Mesothelial cell of epicardium (in vitro differentiated cells): ENCODE measurements around the gene ARPC1A. TPM values are rescaled to one million over a fixed set of nuclear protein-coding genes. Genes with fewer than 3 reads are reported as not detected.
"Not testable (repeated sequence)": the region's sequence is repeated elsewhere in the genome, so short reads cannot be mapped to it uniquely, and the experiment has no call there.

Source experiments
- DNase-seq, 2 experiments: peaks; one replicate each; pipeline ENCODE4 v3.0.0; 2021; ENCODE audit warnings: low spot score in 2 of 2; ENCODE audit not compliant: unreplicated experiment in 2 of 2
- H3K27ac Mint-ChIP-seq: 2 replicates; pipeline ENCODE4 v1.8.0; 2021; ENCODE audit warnings: mixed read lengths
- H3K27me3 Mint-ChIP-seq: 2 replicates; pipeline ENCODE4 v1.8.0; 2021; ENCODE audit warnings: low read depth, mixed read lengths
- H3K36me3 Mint-ChIP-seq: 2 replicates; pipeline ENCODE4 v1.8.0; 2021; ENCODE audit warnings: mixed read lengths
- H3K4me1 Mint-ChIP-seq: 2 replicates; pipeline ENCODE4 v1.8.0; 2021; ENCODE audit warnings: mixed read lengths
- H3K4me3 Mint-ChIP-seq: 2 replicates; pipeline ENCODE4 v1.8.0; 2021; ENCODE audit warnings: mild to moderate bottlenecking, moderate library complexity, mixed read lengths
- H3K9me3 Mint-ChIP-seq: 2 replicates; pipeline ENCODE4 v1.8.0; 2021; ENCODE audit warnings: mixed read lengths
- total RNA-seq: library from RNA; stranded (reverse); gene quantifications from 3 replicates; pipeline ENCODE4 v1.2.1, GENCODE V29; 2021
- TF ChIP-seq, protein P1 (sequence below): fragments of 200-600 bp; sonication (generic); IDR thresholded peaks from one replicate; pipeline ENCODE4 v1.5.0; 2021; ENCODE audit warnings: antibody characterized with exemption; ENCODE audit not compliant: unreplicated experiment

The ARPC1A gene
- total RNA-seq, 1 donor from 2014 or later: 99.3 TPM

DNA sequence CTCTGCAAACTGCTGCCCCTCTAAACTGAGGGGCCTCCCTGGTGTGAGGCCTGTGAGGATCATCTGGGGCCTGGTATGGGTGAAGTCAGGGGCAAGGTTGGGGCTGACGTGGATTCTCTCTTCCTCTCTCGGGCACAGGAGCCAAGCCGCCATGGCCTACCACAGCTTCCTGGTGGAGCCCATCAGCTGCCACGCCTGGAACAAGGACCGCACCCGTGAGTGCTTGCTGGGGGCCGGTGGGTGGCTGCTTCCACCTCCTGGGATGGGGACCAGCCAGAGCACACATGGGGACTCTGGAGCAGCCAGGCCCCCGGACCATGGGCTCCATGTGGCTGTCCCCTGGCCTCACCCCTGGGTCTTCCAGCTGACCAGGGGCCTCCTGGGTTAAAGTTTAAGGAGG, 59.9 kb downstream of the ARPC1A start:
- DNase-seq: no peak
- H3K36me3 Mint-ChIP-seq: peaks cover 8% of the 10 kb centered on the region
- no peak overlapping the region for H3K4me3 Mint-ChIP-seq
- H3K4me1 Mint-ChIP-seq: no peaks in the 10 kb centered on the region
- H3K9me3 Mint-ChIP-seq: no peaks in the 10 kb centered on the region
- H3K27ac Mint-ChIP-seq: no peak overlapping the region
- TF ChIP-seq, protein P1, sequence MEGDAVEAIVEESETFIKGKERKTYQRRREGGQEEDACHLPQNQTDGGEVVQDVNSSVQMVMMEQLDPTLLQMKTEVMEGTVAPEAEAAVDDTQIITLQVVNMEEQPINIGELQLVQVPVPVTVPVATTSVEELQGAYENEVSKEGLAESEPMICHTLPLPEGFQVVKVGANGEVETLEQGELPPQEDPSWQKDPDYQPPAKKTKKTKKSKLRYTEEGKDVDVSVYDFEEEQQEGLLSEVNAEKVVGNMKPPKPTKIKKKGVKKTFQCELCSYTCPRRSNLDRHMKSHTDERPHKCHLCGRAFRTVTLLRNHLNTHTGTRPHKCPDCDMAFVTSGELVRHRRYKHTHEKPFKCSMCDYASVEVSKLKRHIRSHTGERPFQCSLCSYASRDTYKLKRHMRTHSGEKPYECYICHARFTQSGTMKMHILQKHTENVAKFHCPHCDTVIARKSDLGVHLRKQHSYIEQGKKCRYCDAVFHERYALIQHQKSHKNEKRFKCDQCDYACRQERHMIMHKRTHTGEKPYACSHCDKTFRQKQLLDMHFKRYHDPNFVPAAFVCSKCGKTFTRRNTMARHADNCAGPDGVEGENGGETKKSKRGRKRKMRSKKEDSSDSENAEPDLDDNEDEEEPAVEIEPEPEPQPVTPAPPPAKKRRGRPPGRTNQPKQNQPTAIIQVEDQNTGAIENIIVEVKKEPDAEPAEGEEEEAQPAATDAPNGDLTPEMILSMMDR: no peak
- H3K27me3 Mint-ChIP-seq: no peaks in the 10 kb centered on the region

DNA sequence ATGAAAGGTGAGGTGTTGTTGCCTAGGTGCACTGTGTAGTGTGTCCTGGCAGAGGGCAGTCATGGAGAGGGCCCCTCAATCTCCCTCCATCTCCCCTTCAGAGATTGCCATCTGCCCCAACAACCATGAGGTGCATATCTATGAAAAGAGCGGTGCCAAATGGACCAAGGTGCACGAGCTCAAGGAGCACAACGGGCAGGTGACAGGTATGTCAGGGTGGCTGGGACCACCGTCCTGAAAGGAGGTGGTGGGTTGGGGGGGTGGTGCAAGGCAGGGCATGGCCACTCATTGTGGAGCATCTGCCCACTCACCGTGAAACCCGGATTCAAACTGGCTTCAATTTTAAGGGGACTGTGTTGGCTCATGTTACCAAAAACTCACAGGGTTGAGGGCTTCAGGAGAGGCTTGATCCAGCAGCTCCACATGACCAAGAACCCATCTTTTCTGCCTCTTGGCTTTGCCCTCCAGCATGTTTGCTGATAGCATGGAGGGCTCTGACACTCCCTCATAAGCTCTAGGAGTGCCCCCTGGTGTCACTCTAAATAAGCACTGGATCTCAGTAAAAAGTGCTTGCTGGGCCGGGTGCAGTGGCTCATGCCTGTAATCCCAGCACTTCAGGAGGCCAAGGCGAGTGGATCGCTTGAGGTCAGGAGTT, 61.0 kb downstream of the ARPC1A start:
- no peaks in the 10 kb centered on the region for H3K27me3 Mint-ChIP-seq
- TF ChIP-seq, protein P1: no peak
- H3K4me1 Mint-ChIP-seq: no peaks in the 10 kb centered on the region
- no peak overlapping the region for H3K27ac Mint-ChIP-seq
- H3K9me3 Mint-ChIP-seq: no peaks in the 10 kb centered on the region
- no peak overlapping the region for H3K4me3 Mint-ChIP-seq
- no peak for DNase-seq
- H3K36me3 Mint-ChIP-seq: peaks cover 10% of the 10 kb centered on the region

DNA sequence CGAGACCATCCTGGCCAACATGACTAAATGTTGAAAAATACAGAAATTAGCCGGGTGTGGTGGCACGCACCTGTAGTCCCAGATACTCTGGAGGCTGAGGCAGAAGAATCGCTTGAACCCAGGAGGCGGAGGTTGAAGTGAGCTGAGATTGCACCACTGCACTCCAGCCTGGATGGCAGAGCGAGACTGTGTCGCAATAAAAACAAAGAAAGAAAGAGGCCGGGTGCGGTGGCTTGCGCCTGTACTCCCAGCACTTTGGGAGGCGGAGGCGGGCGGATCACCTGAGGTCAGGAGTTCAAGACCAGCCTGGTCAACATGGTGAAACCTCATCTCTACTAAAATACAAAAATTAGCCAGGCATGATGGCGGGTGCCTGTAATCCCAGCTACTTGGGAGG, 61.5 kb downstream of the ARPC1A start:
- H3K27ac Mint-ChIP-seq, DNase-seq, H3K9me3 Mint-ChIP-seq, H3K27me3 Mint-ChIP-seq, H3K4me3 Mint-ChIP-seq, H3K4me1 Mint-ChIP-seq: not testable (repeated sequence)
- H3K36me3 Mint-ChIP-seq: peaks cover 10% of the 10 kb centered on the region

DNA sequence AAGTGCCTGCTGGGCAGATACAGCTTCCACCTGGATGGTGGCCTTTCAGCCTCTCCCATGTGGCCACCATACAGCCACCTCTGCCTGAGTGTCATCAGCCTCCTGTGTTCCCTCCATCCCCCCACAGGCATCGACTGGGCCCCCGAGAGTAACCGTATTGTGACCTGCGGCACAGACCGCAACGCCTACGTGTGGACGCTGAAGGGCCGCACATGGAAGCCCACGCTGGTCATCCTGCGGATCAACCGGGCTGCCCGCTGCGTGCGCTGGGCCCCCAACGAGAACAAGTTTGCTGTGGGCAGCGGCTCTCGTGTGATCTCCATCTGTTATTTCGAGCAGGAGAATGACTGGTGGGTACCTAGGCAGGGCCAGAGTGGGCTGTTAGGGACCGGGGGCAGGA, 62.2 kb downstream of the ARPC1A start:
- Mint-ChIP-seq H3K36me3 (peaks cover 10% of the 10 kb centered on the region), H3K27ac (no peak overlapping the region), H3K9me3 (no peaks in the 10 kb centered on the region), H3K4me3 (no peak overlapping the region), H3K4me1 (peaks cover 2% of the 10 kb centered on the region), H3K27me3 (no peaks in the 10 kb centered on the region)
- TF ChIP-seq, protein P1: no peak
- no peak for DNase-seq

DNA sequence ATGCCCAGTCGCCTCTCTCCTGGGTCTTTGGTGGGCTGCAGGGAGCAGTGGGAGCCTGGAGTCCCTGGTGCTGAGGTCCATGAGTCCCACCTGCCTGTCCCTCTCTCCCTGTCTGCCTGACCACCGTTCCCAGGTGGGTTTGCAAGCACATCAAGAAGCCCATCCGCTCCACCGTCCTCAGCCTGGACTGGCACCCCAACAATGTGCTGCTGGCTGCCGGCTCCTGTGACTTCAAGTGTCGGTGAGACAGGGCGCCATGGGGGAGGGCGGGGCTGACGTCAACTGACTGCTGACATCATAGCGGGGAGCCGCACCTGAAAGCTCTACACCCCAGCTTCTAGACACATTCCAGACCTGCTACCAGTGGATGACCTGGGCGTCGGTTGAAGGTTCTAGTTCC, 64.1 kb downstream of the ARPC1A start:
- Mint-ChIP-seq H3K36me3 (peaks cover 10% of the 10 kb centered on the region), H3K27ac (no peak overlapping the region), H3K27me3 (no peaks in the 10 kb centered on the region), H3K9me3 (no peaks in the 10 kb centered on the region), H3K4me1 (peaks cover 14% of the 10 kb centered on the region), H3K4me3 (no peak overlapping the region)
- TF ChIP-seq, protein P1: no peak
- no peak for DNase-seq

DNA sequence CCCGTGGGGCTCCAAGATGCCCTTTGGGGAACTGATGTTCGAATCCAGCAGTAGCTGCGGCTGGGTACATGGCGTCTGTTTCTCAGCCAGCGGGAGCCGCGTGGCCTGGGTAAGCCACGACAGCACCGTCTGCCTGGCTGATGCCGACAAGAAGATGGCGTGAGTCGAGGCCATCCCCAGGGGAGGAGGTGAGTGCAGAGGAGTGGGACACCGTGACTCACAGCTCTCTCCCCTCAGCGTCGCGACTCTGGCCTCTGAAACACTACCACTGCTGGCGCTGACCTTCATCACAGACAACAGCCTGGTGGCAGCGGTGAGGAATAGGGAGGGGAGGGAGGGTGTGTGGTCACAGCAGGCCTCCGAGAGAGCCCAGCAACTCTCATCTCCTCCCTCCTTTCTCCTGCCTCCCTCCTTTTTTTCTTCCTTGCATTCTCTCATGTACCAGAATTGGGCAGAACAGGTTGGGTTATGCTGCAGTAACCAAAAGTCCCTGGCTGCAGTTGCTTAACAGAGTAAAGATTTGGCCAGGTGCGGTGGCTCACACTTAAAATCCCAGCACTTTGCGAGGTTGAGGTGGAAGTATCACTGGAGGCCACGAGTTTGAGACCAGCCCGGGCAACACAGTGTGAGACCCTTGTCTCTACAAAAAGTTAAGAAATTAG, 65.4 kb downstream of the ARPC1A start:
- Mint-ChIP-seq H3K4me3 (peak overlapping the region; percentile 39), H3K27me3 (no peaks in the 10 kb centered on the region), H3K9me3 (no peaks in the 10 kb centered on the region), H3K36me3 (peaks cover 10% of the 10 kb centered on the region), H3K4me1 (peaks cover 14% of the 10 kb centered on the region), H3K27ac (no peak overlapping the region)
- TF ChIP-seq, protein P1: no peak
- no peak for DNase-seq
